ENCODE results near the gene ACAD9. TPM values are rescaled to one million over a fixed set of nuclear protein-coding genes. Genes with fewer than 3 reads are reported as not detected.
A peak's percentile ranks its signal among the peaks of the same experiment; 100 is the strongest.
"Not testable (repeated sequence)": the region's sequence is repeated elsewhere in the genome, so short reads cannot be mapped to it uniquely, and the experiment has no call there.

ACAD9 gene
- total and polyA plus RNA-seq, 8 donors: 17.1 to 160 (median 23.4) TPM

DNA sequence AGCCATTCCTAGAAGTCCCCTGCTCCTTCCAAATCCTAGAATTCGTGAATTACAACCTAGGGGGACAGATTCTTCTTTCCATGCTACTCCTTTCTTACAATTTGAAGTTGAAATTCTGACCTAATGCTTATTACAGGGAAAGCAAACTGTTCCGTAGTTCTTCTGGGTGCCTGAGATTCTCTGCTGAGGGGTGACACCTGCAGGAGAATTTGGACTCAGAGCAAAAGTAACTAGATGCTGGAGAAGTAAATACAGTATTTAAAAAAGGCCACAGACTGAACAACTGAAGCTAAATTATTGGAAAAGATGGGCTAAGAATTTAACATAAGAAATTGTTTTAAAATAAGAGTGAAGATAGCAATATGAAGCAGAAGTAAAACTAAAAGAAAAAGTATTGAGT lies 37.9 kb downstream of the ACAD9 start:
- peak overlapping the region in 1 of 5 donors; percentile 54 for H3K27ac ChIP-seq
- no peaks in the 10 kb centered on the region for H3K4me1 ChIP-seq
- 59 to 82% (median 66%) methylated on average over 2 of the region's 2 CpGs for WGBS, 5 donors
- intact Hi-C loops (cut with DNase I; ENCODE audit: low total_unique reads): no loop called here
- no peak overlapping the region for H3K4me3 ChIP-seq
- peaks cover 25 to 57% (median 46%) of the 10 kb centered on the region in 4 donors for H3K36me3 ChIP-seq
- no peak for TF ChIP-seq POLR2AphosphoS5 (IDR thresholded peaks at IDR 0.05)
- TF ChIP-seq POLR2A (IDR thresholded peaks at IDR 0.05): no peak
- TF ChIP-seq, protein P1, sequence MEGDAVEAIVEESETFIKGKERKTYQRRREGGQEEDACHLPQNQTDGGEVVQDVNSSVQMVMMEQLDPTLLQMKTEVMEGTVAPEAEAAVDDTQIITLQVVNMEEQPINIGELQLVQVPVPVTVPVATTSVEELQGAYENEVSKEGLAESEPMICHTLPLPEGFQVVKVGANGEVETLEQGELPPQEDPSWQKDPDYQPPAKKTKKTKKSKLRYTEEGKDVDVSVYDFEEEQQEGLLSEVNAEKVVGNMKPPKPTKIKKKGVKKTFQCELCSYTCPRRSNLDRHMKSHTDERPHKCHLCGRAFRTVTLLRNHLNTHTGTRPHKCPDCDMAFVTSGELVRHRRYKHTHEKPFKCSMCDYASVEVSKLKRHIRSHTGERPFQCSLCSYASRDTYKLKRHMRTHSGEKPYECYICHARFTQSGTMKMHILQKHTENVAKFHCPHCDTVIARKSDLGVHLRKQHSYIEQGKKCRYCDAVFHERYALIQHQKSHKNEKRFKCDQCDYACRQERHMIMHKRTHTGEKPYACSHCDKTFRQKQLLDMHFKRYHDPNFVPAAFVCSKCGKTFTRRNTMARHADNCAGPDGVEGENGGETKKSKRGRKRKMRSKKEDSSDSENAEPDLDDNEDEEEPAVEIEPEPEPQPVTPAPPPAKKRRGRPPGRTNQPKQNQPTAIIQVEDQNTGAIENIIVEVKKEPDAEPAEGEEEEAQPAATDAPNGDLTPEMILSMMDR (IDR thresholded peaks at IDR 0.05): no peak
- no peak for TF ChIP-seq EP300 (IDR thresholded peaks at IDR 0.05)
- peaks cover 0 to 19% (median 6%) of the 10 kb centered on the region in 4 donors for H3K9me3 ChIP-seq
- no peaks in the 10 kb centered on the region for H3K27me3 ChIP-seq
- DNase-seq: no peak

DNA sequence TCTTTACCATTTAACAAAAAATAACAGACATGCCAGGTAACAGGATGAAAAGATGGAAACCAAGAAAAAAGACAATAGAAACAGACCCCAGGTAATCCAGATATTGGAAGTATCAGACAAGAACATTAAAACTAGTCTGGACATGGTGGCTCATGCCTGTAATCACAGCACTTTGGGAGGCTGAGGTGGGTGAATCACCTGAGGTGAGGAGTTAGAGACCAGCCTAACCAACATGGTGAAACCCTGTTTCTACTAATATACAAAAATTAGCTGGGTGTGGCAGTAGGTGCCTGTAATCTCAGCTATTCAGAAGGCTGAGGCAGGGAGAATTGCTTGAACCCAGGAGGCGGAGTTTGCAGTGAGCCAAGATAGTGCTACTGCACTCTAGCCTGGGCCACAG lies 40.6 kb downstream of the ACAD9 start:
- 93 to 100% (median 97%) methylated on average over 1 of the region's 1 CpG for WGBS, 5 donors
- DNase-seq: no peak
- no peaks in the 10 kb centered on the region for H3K4me1 ChIP-seq
- H3K27ac ChIP-seq: no peak overlapping the region
- intact Hi-C loops (cut with DNase I; ENCODE audit: low total_unique reads): no loop called here
- H3K4me3 ChIP-seq: no peak overlapping the region
- peaks cover 4 to 30% (median 19%) of the 10 kb centered on the region in 4 donors for H3K36me3 ChIP-seq
- TF ChIP-seq, protein P1 (IDR thresholded peaks at IDR 0.05): no peak
- H3K27me3 ChIP-seq: no peaks in the 10 kb centered on the region
- H3K9me3 ChIP-seq: peaks cover 0 to 33% (median 15%) of the 10 kb centered on the region in 4 donors

DNA sequence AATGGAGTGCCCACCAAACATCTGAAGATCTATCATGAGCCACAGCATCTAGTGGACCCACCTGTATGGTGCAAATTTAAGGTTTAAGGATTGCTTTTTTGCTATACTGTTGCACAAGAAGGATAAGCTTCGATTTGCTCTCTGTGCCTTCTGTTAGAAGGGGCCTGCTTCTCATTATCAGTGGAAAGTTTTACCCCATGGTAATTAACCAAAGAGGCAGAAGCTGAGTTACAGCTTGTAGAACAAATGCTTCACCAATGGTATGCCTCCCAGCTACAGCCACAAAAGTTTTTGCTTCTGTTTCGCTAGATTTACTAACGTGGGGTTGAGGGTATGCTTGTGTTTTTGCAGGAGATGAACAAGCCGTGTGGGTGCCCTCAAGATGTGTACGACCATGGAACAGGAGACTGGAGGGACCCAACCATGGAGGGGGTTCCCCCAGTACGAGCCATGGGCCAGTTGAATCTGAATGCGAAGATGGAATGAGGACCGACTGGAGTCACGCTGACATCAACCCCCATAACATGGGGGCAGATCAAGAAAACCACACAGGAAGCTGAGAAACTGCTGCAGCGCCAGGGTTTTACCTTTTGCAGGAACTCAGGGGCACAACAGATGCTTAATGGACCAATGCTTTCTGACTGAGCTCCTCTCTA lies 43.5 kb downstream of the ACAD9 start:
- Histone ChIP-seq H3K36me3 (peaks cover 0 to 9% (median 3%) of the 10 kb centered on the region in 4 donors), H3K27me3 (no peaks in the 10 kb centered on the region), H3K4me1 (no peaks in the 10 kb centered on the region), H3K9me3 (peaks cover 0 to 49% (median 22%) of the 10 kb centered on the region in 4 donors), H3K27ac (no peak overlapping the region), H3K4me3 (no peak overlapping the region)
- intact Hi-C loops (cut with DNase I; ENCODE audit: low total_unique reads): no loop called here
- TF ChIP-seq POLR2A (IDR thresholded peaks at IDR 0.05) (no peak), POLR2AphosphoS5 (IDR thresholded peaks at IDR 0.05) (no peak)
- 74 to 84% (median 78%) methylated on average over 10 of the region's 10 CpGs for WGBS, 5 donors
- DNase-seq: peak in 1 of 2 donors; percentile 16

DNA sequence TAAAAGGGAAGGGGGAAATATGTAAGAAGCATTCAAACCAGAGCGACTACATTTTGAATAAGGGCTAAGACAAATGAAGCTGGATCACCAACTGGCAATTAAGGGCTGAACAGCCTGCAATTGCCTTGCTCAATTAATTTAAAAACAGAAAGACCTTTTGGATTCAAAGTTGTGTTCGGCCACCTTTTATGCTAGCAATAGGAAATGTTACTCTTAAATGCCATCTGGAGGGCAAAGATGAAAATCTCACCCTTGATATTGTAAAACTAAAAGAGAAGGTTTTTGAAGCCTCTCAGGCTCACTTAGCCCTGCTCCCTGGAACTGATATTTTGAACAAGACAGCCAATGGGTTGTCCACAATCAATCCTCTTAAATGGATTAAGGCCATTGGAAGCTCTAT lies 44.2 kb downstream of the ACAD9 start:
- Histone ChIP-seq H3K9me3 (peaks cover 0 to 49% (median 22%) of the 10 kb centered on the region in 4 donors), H3K36me3 (peaks cover 0 to 6% (median 2%) of the 10 kb centered on the region in 4 donors), H3K4me3 (no peak overlapping the region), H3K4me1 (no peaks in the 10 kb centered on the region), H3K27ac (no peak overlapping the region), H3K27me3 (no peaks in the 10 kb centered on the region)
- no peak for DNase-seq
- no peak for TF ChIP-seq POLR2A (IDR thresholded peaks at IDR 0.05)
- no peak for TF ChIP-seq POLR2AphosphoS5 (IDR thresholded peaks at IDR 0.05)
- TF ChIP-seq EP300 (IDR thresholded peaks at IDR 0.05): no peak
- TF ChIP-seq, protein P1 (IDR thresholded peaks at IDR 0.05): no peak
- intact Hi-C loops (cut with DNase I; ENCODE audit: low total_unique reads): no loop called here
- WGBS, 5 donors: 69 to 86% (median 77%) methylated on average over 2 of the region's 2 CpGs

DNA sequence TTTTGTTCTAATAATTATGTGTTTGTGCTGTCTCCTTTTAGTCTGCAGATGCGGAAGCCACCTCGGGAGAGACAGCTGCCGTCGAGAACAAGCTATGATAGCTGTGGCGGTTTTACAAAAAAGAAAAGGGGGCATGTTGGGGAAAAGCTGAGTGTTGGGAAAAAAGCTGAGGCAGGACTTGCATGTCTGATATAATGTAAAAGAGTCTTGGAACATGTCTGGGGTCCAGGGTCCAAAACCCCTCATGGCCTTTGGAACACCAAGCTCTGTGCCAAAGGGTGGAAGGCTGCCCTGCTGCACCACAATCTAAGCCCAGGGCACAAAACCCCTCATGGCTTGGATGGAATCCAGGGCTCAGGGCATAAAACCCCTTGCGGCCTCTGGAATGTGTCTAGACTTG lies 44.6 kb downstream of the ACAD9 start:
- WGBS, 5 donors: 88 to 99% (median 90%) methylated on average over 6 of the region's 6 CpGs
- H3K27me3 ChIP-seq; intact Hi-C loops (cut with DNase I; ENCODE audit: low total_unique reads); H3K27ac ChIP-seq; H3K36me3 ChIP-seq; H3K4me1 ChIP-seq; H3K4me3 ChIP-seq; DNase-seq: not testable (repeated sequence)
- H3K9me3 ChIP-seq: peaks cover 0 to 49% (median 22%) of the 10 kb centered on the region in 4 donors
